WTC11 (cell line): Measurements from ENCODE around the gene SIM2. TPM values are rescaled to one million over a fixed set of nuclear protein-coding genes. Genes with fewer than 3 reads are reported as not detected.

Source experiments
- ATAC-seq: fragments of 200-7000 bp; cut with Tn5 transposase; 2 replicates; pipeline ENCODE4 v1.10.0; 2021; ENCODE audit warnings: mild to moderate bottlenecking, moderate library complexity
- CTCF ChIA-PET: fragments of 300-600 bp; sonication (Branson Sonifier 250); formaldehyde crosslinking; loops from one replicate; lab custom pipeline; 2021; ENCODE audit warnings: antibody characterized with exemption; lab: Charles Lee
- POLR2A ChIA-PET: fragments of 350-600 bp; sonication (Branson Sonifier 250); formaldehyde crosslinking; loops from one replicate; lab custom pipeline; 2021; ENCODE audit warnings: antibody characterized with exemption; lab: Charles Lee
- DNase-seq: peaks from one replicate; pipeline ENCODE4 v3.0.0; 2021; ENCODE audit warnings: low spot score
- H3K27ac Mint-ChIP-seq: 2 replicates; pipeline ENCODE4 v1.8.0; 2021; ENCODE audit warnings: mixed read lengths
- H3K27me3 Mint-ChIP-seq: 2 replicates; pipeline ENCODE4 v1.8.0; 2021; ENCODE audit warnings: low read depth, mild to moderate bottlenecking, moderate library complexity, mixed read lengths
- H3K36me3 Mint-ChIP-seq: 2 replicates; pipeline ENCODE4 v1.8.0; 2021; ENCODE audit warnings: mixed read lengths
- H3K4me1 Mint-ChIP-seq: 2 replicates; pipeline ENCODE4 v1.8.0; 2022; ENCODE audit warnings: mixed read lengths
- H3K4me3 Mint-ChIP-seq: 2 replicates; pipeline ENCODE4 v1.8.0; 2021; ENCODE audit warnings: mild to moderate bottlenecking, moderate library complexity, mixed read lengths
- H3K9me3 Mint-ChIP-seq: 2 replicates; pipeline ENCODE4 v1.8.0; 2021; ENCODE audit warnings: mixed read lengths
- AR ChIP-seq: fragments of 250-450 bp; sonication (Bioruptor Pico); IDR thresholded peaks from 2 replicates; pipeline ENCODE4 v1.9.0; 2021; ENCODE audit warnings: mild to moderate bottlenecking
- ATF2 ChIP-seq: sonication (generic); formaldehyde crosslinking; IDR thresholded peaks from 2 replicates; pipeline ENCODE4 v1.8.1; 2022; ENCODE audit warnings: low read depth, missing genetic modification reagents, borderline replicate concordance
- CTCF ChIP-seq: fragments of 200-600 bp; IDR thresholded peaks from 2 replicates; pipeline ENCODE4 v1.8.0; 2022; ENCODE audit warnings: antibody characterized with exemption
- E2F1 ChIP-seq: sonication (generic); formaldehyde crosslinking; IDR thresholded peaks from 2 replicates; pipeline ENCODE4 v1.8.0; 2022; ENCODE audit warnings: mild to moderate bottlenecking, missing genetic modification reagents
- GABPB1 ChIP-seq: sonication (generic); formaldehyde crosslinking; IDR thresholded peaks from 2 replicates; pipeline ENCODE4 v1.8.1; 2023; ENCODE audit warnings: mild to moderate bottlenecking, missing genetic modification reagents
- GRHL2 ChIP-seq: fragments of 250-450 bp; sonication (Bioruptor Pico); IDR thresholded peaks from 2 replicates; pipeline ENCODE4 v1.8.0; 2022; ENCODE audit warnings: mild to moderate bottlenecking, moderate library complexity; ENCODE audit not compliant: insufficient replicate concordance, severe bottlenecking
- GTF2I ChIP-seq: fragments of 250-450 bp; sonication (Bioruptor Pico); conservative IDR thresholded peaks from 2 replicates; pipeline ENCODE4 v1.4.0; 2021; ENCODE audit warnings: mild to moderate bottlenecking
- NR1H2 ChIP-seq: sonication (generic); formaldehyde crosslinking; IDR thresholded peaks from 2 replicates; pipeline ENCODE4 v1.9.0; 2021; ENCODE audit warnings: mild to moderate bottlenecking, moderate library complexity, missing genetic modification reagents
- OVOL2 ChIP-seq: fragments of 250-450 bp; sonication (Bioruptor Pico); IDR thresholded peaks from 2 replicates; pipeline ENCODE4 v1.9.0; 2021; ENCODE audit warnings: mild to moderate bottlenecking, borderline replicate concordance
- PRDM15 ChIP-seq: sonication (generic); formaldehyde crosslinking; IDR thresholded peaks from 2 replicates; pipeline ENCODE4 v1.8.0; 2022; ENCODE audit warnings: missing genetic modification reagents
- RELA ChIP-seq: sonication (generic); formaldehyde crosslinking; IDR thresholded peaks from 2 replicates; pipeline ENCODE4 v1.8.1; 2022; ENCODE audit warnings: missing genetic modification reagents, mild to moderate bottlenecking, borderline replicate concordance
- SMAD4 ChIP-seq: sonication (generic); formaldehyde crosslinking; IDR thresholded peaks from 2 replicates; pipeline ENCODE4 v1.8.0; 2022; ENCODE audit warnings: mild to moderate bottlenecking, missing genetic modification reagents
- SOX15 ChIP-seq: fragments of 250-450 bp; sonication (Bioruptor Pico); IDR thresholded peaks from 2 replicates; pipeline ENCODE4 v1.9.0; 2021; ENCODE audit warnings: mild to moderate bottlenecking
- SP1 ChIP-seq: sonication (generic); formaldehyde crosslinking; conservative IDR thresholded peaks from 2 replicates; pipeline ENCODE4 v1.8.1; 2022; ENCODE audit warnings: missing genetic modification reagents
- TP53 ChIP-seq: sonication (generic); formaldehyde crosslinking; IDR thresholded peaks from 2 replicates; pipeline ENCODE4 v1.8.1; 2023; ENCODE audit warnings: mild to moderate bottlenecking, missing genetic modification reagents
- ZBTB43 ChIP-seq: sonication (generic); formaldehyde crosslinking; IDR thresholded peaks from 2 replicates; pipeline ENCODE4 v1.8.1; 2023; ENCODE audit warnings: mild to moderate bottlenecking, missing genetic modification reagents
- ZNF281 ChIP-seq: sonication (generic); formaldehyde crosslinking; IDR thresholded peaks from 2 replicates; pipeline ENCODE4 v1.8.0; 2023; ENCODE audit warnings: mild to moderate bottlenecking, missing genetic modification reagents
- ZNF317 ChIP-seq: sonication (generic); formaldehyde crosslinking; IDR thresholded peaks from 2 replicates; pipeline ENCODE4 v1.8.1; 2023; ENCODE audit warnings: low read depth, mild to moderate bottlenecking, moderate library complexity, missing genetic modification reagents, borderline replicate concordance
- ZNF423 ChIP-seq: fragments of 250-450 bp; sonication (Bioruptor Pico); IDR thresholded peaks from 2 replicates; pipeline ENCODE4 v2.1.2; 2022; ENCODE audit warnings: mild to moderate bottlenecking, moderate library complexity
- total RNA-seq: library from RNA; stranded (reverse); gene quantifications from 3 replicates; pipeline ENCODE4 v1.2.3, GENCODE V29; 2021

SIM2 gene
- total RNA-seq, 1 experiment from 2014 or later, result 0.17 TPM

GRCh38 chr21:36713746-36714145 lies 14.8 kb downstream of the SIM2 start (continued):
- TF ChIP-seq PRDM15 (CRISPR knock-in tag) (no peak), ZNF423 (CRISPR knock-in tag) (no peak)

- POLR2A ChIA-PET, result no interaction called here
- Mint-ChIP-seq H3K27me3 (peaks cover 42% of the 10 kb centered on the region), H3K36me3 (no peaks in the 10 kb centered on the region), H3K9me3 (no peaks in the 10 kb centered on the region), H3K4me1 (peaks cover 21% of the 10 kb centered on the region), H3K27ac (no peak overlapping the region), H3K4me3 (no peak overlapping the region)
- CTCF ChIA-PET, result interaction anchor here (0.7 to 1.7 kb wide), 2 partner anchors 12 to 201 kb away, joined by 3 to 7 read pairs; no protein-coding TSS in a partner anchor
- ATAC-seq (no peak), DNase-seq (no peak)
- TF ChIP-seq NR1H2 (no peak), SOX15 (CRISPR knock-in tag) (no peak), RELA (no peak), ATF2 (CRISPR knock-in tag) (no peak), SP1 (CRISPR knock-in tag) (no peak), GABPB1 (CRISPR knock-in tag) (no peak), ZBTB43 (CRISPR knock-in tag) (no peak), CTCF (no peak), E2F1 (CRISPR knock-in tag) (no peak), ZNF317 (no peak), TP53 (CRISPR knock-in tag) (no peak), ZNF281 (CRISPR knock-in tag) (no peak), GTF2I (CRISPR knock-in tag) (no peak), OVOL2 (no peak), AR (no peak), SMAD4 (no peak), GRHL2 (CRISPR knock-in tag) (no peak)
Measured at GRCh38 chr21:36716387-36716786, 17.5 kb downstream of the SIM2 start.
